ENCODE data around the gene TOP2A.
A peak's percentile ranks its signal among the peaks of the same experiment; 100 is the strongest.

The TOP2A gene, protein sequence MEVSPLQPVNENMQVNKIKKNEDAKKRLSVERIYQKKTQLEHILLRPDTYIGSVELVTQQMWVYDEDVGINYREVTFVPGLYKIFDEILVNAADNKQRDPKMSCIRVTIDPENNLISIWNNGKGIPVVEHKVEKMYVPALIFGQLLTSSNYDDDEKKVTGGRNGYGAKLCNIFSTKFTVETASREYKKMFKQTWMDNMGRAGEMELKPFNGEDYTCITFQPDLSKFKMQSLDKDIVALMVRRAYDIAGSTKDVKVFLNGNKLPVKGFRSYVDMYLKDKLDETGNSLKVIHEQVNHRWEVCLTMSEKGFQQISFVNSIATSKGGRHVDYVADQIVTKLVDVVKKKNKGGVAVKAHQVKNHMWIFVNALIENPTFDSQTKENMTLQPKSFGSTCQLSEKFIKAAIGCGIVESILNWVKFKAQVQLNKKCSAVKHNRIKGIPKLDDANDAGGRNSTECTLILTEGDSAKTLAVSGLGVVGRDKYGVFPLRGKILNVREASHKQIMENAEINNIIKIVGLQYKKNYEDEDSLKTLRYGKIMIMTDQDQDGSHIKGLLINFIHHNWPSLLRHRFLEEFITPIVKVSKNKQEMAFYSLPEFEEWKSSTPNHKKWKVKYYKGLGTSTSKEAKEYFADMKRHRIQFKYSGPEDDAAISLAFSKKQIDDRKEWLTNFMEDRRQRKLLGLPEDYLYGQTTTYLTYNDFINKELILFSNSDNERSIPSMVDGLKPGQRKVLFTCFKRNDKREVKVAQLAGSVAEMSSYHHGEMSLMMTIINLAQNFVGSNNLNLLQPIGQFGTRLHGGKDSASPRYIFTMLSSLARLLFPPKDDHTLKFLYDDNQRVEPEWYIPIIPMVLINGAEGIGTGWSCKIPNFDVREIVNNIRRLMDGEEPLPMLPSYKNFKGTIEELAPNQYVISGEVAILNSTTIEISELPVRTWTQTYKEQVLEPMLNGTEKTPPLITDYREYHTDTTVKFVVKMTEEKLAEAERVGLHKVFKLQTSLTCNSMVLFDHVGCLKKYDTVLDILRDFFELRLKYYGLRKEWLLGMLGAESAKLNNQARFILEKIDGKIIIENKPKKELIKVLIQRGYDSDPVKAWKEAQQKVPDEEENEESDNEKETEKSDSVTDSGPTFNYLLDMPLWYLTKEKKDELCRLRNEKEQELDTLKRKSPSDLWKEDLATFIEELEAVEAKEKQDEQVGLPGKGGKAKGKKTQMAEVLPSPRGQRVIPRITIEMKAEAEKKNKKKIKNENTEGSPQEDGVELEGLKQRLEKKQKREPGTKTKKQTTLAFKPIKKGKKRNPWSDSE (N-terminal part only)

DNA sequence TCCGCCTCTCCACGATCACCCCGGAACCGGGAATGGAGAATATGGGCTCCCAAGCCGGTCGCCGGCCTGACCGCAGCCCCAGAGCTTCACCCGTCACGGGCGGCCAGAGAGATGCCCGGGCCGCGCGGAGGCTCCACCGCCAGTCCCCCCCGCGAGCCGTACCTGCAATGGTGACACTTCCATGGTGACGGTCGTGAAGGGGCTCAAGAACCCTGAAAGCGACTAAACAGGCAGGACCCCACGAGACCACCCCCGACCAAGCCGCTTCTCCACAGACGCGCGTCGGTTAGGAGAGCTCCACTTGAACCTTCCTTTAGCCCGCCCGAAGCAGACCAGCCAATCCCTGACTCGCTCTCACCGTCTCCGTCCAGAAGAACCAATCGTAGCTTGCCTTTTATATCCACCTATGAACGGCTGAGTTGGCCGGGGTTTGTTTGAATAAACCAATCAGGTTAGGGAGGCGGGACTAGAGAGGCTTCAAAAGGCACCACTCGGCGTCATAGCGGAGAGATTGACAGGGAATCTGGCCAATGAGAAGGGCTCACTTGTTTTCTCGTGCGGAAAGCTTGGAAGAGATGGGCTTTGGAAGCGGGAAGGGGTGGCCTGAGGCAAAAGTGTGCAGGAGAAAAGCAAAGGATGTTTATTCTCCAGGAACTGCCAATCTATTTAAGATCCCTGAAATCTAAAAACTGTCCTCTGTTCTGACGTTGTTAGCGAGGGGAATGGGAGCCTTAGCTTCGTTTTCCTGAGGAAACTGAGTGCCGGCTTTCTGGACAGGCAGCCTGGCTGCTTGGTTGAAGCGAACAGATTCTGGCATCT, at the start of gene TOP2A:
Gene TOP2A, minus strand, starts transcription at position 288 of the 819 bp plus-strand sequence. Its CDS starts 105 bp downstream, at position 183.
- peak; percentile 92 for DNase-seq

DNA sequence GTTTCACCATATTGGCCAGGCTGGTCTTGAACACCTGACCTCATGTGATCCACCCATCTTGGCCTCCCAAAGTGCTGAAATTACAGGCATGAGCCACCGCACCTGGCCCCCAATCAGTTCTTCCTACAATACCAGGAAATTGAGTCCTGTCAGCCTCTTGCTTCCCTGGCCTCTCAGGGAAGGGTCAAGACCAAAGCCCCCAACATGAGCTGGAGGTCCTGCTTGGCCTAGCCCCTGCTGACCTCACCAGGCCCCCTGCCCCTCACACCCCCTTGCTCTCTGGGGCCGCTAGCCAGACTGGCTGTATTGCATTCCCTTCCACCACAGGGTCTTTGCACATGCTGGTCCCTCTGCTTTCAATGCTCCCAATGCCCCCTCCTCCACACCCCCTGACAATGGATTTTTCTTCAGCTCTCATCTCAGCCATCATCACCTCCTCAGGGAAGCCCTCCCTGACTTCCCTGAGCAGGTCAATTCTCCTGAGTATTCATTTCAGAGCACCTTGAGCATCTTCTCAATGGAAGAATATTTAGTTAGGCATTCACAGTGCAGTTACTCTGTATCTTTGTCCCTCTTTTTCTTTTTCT, 49.7 kb upstream of the TOP2A start:
- DNase-seq, result no peak

DNA sequence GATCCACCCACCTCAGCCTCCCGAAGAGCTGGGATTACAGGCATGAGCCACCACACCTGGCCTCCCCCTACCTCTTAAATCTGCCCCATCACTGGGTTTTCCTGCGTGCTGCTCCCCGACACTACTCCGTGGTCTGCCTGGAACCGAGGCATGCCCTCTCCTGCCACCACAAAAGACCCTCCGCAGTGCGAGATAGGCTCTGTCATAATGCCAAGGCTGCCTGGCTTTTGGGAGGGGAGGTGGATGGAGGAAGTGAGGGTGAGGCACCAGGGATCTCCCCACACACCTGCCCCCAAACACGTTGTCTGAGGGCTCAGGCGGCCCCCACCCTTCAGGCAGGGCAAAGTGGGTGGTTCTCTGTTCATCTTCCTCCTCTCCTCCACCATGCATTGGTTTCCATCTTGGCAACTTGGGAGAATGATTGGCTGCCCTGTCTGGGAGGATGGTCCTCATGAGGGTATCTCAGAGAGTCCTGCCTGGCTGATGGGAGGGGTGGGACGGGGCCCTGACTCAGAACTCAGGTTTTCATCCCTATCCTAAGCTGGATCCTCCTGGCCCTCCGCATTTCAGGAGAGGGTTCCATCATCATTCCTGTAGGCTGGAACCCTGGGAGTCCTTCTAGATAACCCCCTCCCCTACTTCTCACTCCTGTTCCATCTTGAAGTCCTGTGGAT, 48.7 kb upstream of the TOP2A start:
- no peak for DNase-seq

DNA sequence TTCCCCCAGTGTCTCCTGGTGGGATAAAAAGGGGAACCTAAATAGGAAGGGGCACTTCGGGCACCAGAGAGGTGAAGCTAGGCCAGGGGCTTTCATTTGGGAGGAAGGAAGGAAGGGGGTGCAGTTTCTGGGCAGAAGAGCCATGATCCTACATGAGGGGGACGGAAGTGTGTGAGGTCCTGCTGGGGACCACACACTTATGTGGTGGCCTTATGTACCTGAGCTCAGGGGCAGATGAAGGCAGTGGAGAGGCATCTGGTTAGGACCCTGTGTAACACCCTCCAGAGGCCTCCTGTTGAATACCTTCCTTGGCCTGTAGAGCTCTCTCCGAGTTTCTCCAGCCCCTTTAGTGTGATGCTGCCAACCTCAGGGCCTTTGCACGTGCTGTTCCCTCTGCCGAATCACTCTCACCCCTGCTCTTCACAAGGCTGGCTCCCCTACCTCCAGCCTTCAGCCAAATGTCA, 46.7 kb upstream of the TOP2A start:
- no peak for DNase-seq

DNA sequence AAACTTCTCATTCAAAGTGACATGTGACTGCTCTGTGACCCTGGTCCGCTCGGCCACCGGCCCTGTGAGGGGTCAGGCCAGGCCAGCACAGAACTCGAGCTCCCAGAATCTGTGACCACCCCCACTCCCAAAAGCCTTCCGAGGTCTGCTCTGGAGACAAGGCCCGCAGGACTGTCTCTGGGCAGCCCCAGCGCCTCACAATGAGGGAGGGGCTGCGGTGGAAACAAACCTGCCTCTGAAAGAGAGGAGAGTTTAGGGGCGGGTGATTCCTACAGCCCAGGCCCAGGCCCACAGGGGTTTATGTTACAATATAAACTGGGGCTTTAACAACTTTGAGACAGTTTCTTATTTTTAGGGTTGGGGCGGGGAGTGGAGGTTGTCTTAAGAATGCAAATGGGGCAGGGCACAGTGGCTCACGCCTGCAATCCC, 45.4 kb upstream of the TOP2A start:
- DNase-seq, result no peak

DNA sequence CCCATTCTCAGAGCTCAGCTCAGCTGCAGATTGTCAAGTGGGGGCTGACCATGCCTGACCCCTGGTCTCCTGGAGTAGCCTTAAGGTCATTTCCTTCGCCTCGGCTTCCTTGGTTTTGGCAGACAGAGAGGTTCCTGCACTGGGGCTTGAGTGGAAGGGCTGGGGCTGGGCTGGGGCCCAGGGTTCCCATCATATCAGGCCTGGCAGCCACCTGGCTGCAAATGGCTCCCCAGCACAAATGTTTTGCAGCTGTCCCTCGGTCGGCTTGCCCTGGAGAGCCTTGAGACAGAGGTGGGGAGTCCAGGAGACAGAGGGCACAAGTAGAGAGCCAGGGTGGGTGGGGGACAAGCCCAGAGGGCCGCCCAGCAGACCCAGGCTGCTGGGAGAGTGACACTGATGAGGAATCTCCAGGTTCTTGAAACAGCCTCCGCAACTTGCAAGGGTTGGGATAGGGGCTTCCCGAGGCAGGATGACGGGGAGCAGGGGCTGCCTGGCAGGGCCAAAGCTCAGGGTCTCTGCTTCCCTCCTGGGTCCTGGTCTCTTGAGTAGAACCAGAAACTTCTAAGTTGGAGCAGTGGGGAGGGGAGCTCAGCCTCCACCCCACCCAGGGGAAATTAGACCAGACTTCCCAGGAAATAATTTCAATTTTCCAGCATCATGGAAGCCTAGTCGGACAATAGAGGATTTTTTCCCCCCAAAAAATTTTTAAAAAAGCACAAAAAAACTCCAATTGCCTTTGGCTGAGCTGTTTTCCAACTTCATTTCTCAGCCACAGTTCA, 44.8 kb upstream of the TOP2A start:
- DNase-seq, result no peak

DNA sequence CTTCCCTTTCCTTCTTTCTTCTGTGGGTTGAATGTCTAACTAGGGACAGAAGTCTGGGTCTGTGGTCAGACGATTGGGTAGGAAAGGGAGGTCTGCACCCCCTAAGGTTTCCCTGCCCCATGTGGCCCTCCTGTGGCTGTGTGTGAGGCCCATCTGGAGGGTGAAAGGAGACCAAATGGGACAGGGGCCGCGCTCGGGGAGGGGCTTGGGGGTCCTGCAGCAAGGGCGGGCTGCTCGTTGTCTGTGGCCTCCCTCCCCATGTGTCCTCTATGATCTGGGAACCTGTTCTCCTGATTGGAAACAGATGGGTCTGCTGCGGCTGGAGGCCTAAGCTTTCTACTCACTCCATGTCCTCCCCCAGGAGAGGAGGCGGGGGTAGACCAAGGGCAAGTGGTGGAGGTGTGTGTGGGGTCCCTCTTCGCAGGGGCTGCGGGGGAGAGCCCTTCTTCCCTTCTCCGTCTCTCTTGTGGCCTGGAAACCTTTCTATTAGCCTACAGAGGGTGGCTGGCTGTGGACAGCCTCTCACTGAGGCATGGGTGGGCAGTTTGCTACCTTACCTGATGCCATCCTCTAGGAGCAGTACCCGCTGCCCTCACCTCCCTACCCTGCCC, 44.1 kb upstream of the TOP2A start:
- DNase-seq, result no peak

DNA sequence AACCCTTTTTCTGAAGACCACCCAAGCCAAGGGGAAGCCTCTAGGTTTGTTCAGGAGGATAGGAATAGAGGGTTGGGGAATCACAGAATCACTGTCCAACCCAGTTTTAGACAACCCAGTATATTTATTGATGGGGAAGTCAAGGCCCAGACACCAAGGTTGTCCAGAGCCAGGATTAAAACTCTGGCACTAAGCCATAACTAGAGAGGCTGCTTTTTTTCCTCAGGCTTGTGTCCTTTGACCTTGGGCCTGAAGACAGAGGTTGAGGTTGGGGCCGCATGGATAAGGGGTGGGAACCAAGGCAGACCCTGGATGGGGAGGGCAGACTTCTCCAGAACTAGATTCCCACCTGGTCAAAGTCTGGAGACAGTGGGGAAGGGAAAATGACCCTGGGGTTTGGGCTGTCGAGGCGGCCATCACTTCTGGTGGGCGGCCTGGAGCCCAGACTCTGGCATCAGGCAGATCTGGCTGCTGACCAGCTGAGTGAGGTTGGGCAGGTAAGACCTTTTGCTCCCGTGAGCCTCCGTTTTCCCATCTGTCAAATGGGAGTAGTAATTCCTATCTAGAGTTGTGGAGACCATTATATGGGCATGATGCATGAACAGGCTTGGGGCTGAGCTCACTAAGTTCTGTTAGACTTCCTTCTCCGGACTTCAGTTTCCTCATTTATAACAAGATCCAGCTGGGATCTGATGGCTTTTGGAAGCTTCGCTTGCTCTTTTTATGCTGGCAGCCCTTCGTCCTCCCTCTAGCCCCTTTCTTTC, 43.5 kb upstream of the TOP2A start:
- DNase-seq, result no peak

DNA sequence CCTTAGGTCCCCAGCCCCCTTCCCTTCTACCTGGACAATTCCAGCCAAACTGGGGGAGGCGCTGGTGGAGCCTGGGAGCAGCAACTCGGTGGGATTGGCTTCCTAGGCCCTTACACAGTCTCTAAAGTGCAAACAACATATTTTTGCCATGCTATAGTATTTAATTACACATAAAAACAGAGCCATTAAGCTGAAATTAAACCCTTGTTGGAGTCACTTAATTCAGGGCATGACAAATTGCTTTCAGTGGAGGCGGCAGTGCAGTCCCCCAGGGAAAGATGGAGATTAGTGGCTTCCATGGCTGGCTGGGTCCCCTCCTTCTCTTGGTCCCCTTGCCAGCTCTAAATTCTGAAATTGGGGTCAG, 42.9 kb upstream of the TOP2A start:
- DNase-seq, result no peak

DNA sequence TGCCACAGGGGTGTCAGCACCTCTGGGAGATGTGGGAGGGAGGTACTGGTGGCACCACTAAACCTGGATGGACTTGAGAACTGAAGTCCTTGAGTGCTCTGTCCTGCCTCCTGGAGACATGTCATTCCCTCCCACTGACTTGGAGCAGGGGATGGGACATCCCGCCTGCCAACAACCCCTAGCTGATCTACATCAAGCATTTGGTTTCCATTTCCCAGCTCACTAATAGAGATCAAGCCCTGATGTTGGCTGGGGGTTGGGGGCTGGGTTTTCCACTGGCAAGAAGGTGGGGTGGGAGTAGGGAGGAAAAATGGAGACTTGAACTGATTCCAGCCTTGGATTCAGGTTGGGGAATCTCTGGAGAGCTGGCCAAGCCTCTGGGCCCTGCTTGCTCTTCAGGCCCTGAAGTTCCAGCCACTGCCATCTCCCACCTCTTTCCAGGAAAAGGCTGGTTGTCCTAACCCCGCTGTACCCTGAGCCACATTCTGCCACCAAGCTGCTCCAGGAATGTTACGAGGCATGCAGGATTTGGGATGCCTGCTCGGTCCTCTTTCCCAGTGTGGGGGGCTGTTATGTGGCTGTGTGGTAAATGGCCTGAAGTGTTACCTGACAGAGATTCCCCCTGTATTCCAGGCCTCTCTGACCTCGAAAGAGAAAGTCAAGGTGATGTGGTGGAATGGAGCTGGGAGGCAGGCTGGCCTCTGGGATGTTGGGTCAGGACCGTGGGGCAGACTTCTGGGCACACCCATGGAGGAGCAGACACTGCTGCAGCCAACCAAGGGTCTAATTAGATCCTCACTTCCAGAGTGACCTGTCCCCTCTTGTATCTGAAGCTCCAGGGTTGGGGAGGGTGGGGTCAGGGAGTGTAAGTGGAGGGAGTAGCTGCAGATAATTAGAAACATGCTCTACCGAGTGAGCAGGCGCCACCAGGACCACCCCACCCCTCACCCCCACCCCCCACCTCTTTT, 42.2 kb upstream of the TOP2A start:
- DNase-seq, result no peak

DNA sequence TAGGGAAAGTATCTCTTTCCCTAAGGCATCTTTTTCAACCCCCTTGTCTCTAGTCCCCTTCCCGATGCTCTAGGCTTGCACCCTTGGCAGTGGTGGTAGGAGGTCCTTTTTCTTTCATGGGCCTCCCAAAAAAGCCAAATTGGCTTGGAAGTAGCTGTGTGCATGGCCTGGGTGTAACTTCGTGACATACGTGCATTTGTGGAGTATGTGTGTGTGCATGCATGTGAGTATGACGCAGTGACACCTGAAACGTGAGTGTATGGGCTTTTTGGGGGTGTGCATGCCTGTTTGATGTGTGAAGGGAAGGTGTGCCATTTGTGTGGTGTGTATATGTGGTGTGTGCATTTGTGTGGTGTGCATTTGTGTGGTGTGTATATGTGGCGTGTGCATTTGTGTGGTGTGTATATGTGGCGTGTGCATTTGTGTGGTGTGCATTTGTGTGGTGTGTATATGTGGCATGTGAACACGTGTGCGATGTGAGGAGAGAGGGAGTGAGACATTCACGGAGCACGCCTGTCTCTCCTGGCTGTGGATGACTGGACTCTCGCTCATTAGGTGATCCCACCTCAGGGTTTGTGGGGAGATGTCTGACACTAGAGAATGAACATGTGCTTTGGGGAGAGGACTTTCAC, 41.3 kb upstream of the TOP2A start:
- no peak for DNase-seq

DNA sequence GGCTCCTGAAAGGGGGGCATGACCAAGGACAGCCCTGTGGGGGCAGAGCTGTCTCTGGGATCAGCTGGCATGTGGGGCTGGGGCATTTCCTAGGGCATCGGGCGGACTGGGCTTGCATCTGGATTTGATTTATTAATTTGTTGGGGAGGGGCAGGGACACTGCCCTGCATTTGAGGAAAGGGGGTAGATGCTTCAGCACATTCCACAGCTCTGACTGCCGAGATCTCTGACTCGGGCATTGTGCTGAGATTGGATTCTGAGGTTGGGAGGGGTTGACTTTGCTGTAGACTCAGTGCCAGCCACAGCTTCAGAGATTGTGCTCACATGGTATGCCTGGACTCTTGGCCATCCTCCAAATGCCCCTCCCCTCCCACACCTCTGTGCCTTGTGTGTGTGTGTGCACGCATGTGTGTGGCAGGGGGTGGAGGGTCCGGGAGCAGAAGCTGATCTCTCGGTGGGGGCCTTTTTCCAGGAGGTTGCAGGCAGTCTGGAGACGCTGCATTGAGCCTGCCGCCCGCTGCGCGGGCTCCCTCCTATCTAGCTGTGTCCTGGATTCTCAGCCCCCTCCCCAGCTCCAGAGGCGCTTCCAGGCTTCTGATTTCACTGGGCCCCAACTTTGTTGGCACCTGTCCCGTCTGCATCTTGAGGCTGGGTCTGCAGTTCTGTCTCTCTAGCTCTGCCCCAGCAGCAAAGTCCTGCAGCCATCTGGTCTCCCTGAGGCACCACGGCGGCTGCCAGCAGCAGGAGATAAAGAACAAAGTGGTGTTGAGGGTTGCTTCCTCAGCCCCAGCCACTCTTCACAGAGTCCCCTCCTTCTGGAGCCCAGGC, 40.5 kb upstream of the TOP2A start:
- DNase-seq, result no peak

DNA sequence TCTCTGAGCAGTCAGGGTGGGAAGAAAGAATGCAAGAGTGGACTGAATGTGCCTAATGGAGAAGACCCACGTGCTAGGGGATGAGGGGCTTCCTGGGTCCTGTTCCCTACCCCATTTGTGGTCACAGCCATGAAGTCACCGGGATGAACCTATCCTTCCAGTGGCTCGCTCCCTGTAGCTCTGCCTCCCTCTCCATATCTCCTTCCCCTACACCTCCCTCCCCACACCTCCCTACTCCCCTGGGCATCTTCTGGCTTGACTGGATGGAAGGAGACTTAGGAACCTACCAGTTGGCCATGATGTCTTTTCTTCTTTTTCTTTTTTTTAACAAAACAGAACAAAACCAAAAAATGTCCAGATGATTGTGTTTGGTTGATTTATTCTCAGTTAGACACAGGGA, 39.7 kb upstream of the TOP2A start:
- DNase-seq, result no peak

DNA sequence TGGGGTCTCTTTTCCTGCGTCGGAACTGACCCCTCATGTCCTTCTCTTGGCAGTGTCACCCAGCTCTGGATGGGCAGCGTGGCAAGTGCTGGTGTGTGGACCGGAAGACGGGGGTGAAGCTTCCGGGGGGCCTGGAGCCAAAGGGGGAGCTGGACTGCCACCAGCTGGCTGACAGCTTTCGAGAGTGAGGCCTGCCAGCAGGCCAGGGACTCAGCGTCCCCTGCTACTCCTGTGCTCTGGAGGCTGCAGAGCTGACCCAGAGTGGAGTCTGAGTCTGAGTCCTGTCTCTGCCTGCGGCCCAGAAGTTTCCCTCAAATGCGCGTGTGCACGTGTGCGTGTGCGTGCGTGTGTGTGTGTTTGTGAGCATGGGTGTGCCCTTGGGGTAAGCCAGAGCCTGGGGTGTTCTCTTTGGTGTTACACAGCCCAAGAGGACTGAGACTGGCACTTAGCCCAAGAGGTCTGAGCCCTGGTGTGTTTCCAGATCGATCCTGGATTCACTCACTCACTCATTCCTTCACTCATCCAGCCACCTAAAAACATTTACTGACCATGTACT, 38.8 kb upstream of the TOP2A start:
- no peak for DNase-seq

DNA sequence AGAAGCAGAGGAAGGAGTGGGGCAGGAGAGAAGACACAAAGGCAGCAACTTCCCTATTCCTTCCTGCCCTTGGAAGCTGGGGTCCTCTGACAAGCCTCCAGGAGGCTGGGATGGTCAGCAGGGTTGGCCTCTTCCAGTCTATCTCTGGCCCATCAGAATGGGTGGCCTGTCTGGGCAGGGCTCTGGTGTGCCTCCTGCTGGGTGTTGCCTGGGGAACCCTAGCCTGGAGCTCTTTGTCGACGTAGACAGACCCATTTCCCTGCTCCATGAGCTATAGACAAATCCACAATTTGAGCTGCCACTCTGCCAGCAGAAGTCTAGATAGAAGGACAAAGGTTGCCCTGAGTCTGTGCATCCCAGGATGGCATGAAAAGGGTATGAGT, 36.9 kb upstream of the TOP2A start:
- DNase-seq, result no peak
